Measurements from ENCODE around the gene EIF4E2. TPM values are rescaled to one million over a fixed set of nuclear protein-coding genes. Genes with fewer than 3 reads are reported as not detected.
"Not testable (repeated sequence)": the region's sequence is repeated elsewhere in the genome, so short reads cannot be mapped to it uniquely, and the experiment has no call there.

The EIF4E2 gene
- total RNA-seq, 2 experiments from 2014 or later = 45.9 to 46.0 TPM

DNA sequence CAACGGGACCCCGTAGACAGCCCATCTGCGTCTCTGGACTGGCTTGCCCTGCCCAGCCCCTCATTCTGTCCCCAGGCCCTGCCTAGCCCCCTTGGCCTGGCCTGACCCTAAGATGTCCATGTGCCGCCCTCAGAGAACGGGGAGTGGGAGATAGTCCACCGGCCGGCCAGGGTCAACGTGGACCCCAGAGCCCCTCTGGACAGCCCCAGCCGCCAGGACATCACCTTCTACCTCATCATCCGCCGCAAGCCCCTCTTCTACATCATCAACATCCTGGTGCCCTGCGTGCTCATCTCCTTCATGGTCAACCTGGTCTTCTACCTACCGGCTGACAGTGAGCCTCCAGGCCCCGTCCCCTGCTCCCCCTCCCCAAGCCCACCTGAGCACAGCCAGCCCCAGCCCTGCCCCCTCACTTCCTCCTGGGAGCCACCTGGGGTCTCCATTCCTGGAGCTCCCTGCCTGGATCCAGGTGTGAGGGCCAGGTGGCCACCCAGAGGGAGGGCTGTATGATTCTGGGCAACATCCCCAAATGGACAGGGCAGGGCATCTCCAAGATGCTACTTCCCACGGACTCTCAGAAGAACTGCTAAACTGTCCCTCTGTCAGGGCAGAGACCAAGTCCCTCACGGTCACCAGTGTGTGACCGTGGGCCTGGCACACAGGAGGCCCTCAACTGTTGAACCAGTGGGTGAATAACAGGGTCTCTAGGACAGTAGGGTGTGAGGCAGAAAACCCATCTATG lies 20.5 kb upstream of the EIF4E2 start:
- ChIA-PET POLR2A (no interaction called here), CTCF (no interaction called here)
- Mint-ChIP-seq H3K9me3 (no peaks in the 10 kb centered on the region), H3K27ac (no peak overlapping the region), H3K36me3 (ENCODE audit: low read depth) (no peaks in the 10 kb centered on the region), H3K4me3 (no peak overlapping the region), H3K4me1 (ENCODE audit: low read depth) (peaks cover 12% of the 10 kb centered on the region), H3K27me3 (peaks cover 48% of the 10 kb centered on the region)
- Histone ChIP-seq H3K9me3 (ENCODE audit: control insufficient read depth in 1 of 2, insufficient read depth in 1 of 2, low read length in 2 of 2) (peaks cover 0 to 2% of the 10 kb centered on the region in 2 experiments), H3K36me3 (ENCODE audit: insufficient read depth, low read length) (no peaks in the 10 kb centered on the region), H3K4me3 (ENCODE audit: low read length) (no peak overlapping the region), H3K4me1 (ENCODE audit: insufficient read depth, low read length) (peaks cover 13% of the 10 kb centered on the region), H3K27me3 (ENCODE audit: control insufficient read depth in 1 of 2, insufficient read depth in 2 of 2, low read length in 2 of 2) (peaks cover 10 to 25% of the 10 kb centered on the region in 2 experiments), H3K27ac (ENCODE audit: low read depth in 1 of 2, low read length in 2 of 2) (no peak overlapping the region)
- TF ChIP-seq, protein P1, sequence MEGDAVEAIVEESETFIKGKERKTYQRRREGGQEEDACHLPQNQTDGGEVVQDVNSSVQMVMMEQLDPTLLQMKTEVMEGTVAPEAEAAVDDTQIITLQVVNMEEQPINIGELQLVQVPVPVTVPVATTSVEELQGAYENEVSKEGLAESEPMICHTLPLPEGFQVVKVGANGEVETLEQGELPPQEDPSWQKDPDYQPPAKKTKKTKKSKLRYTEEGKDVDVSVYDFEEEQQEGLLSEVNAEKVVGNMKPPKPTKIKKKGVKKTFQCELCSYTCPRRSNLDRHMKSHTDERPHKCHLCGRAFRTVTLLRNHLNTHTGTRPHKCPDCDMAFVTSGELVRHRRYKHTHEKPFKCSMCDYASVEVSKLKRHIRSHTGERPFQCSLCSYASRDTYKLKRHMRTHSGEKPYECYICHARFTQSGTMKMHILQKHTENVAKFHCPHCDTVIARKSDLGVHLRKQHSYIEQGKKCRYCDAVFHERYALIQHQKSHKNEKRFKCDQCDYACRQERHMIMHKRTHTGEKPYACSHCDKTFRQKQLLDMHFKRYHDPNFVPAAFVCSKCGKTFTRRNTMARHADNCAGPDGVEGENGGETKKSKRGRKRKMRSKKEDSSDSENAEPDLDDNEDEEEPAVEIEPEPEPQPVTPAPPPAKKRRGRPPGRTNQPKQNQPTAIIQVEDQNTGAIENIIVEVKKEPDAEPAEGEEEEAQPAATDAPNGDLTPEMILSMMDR (IDR thresholded peaks at IDR 0.05) = no peak
- intact Hi-C loops (cut with DNase I, micrococcal nuclease) = loop anchor here in 1 of 2 experiments (10.0 kb wide), 1 partner anchor 605 kb away; the partner anchor contains the start of gene NPPC
- DNase-seq (no peak), ATAC-seq (ENCODE audit: poor library complexity) (no peak)

DNA sequence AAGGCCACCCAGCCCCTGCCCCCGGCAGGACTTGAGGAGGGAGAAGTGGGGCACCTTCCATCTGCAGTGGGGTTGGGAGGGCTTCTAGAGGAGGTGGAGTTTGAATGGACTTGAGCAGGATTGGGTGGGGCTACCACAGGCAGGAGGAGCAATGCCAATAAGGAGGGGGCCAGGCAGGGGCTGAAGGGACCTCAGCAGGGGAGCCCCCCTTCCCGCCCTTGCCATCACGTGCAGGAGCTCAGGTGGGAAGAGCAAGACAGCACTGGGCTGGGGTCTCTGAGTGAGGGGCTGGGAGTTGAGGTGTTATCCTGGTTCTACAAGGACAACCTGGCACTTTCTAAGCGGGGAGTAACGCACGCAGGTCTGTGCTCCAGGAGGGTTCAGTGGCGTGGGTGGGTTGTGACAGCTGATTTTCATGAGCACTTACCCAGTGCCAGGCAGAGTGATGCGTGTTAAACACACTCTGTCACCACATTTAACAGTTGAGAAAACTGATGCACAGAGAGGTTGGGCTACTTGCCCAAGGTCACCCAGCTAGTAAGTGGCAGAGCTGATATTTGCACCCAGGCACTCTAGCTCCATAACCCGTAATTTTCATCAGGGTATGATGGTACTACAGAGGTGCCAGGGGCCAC lies 19.7 kb upstream of the EIF4E2 start:
- DNase-seq (no peak), ATAC-seq (ENCODE audit: poor library complexity) (no peak)
- H3K4me3 Mint-ChIP-seq = no peak overlapping the region
- no peaks in the 10 kb centered on the region for H3K9me3 Mint-ChIP-seq
- H3K27me3 Mint-ChIP-seq = peaks cover 48% of the 10 kb centered on the region
- Histone ChIP-seq H3K9me3 (ENCODE audit: control insufficient read depth in 1 of 2, insufficient read depth in 1 of 2, low read length in 2 of 2) (peaks cover 0 to 8% of the 10 kb centered on the region in 2 experiments), H3K27ac (ENCODE audit: low read depth in 1 of 2, low read length in 2 of 2) (no peak overlapping the region), H3K4me3 (ENCODE audit: low read length) (no peak overlapping the region), H3K4me1 (ENCODE audit: insufficient read depth, low read length) (peaks cover 13% of the 10 kb centered on the region), H3K27me3 (ENCODE audit: control insufficient read depth in 1 of 2, insufficient read depth in 2 of 2, low read length in 2 of 2) (peaks cover 11 to 21% of the 10 kb centered on the region in 2 experiments), H3K36me3 (ENCODE audit: insufficient read depth, low read length) (no peaks in the 10 kb centered on the region)
- H3K36me3 Mint-ChIP-seq (ENCODE audit: low read depth) = no peaks in the 10 kb centered on the region
- ChIA-PET POLR2A (interaction anchor here (1.4 kb wide), 1 partner anchor 20 kb away, joined by 3 read pairs; the partner anchor contains the start of genes EIF4E2 and TIGD1), CTCF (no interaction called here)
- peaks cover 12% of the 10 kb centered on the region for H3K4me1 Mint-ChIP-seq (ENCODE audit: low read depth)
- TF ChIP-seq, protein P1 (IDR thresholded peaks at IDR 0.05) = no peak
- H3K27ac Mint-ChIP-seq = no peak overlapping the region
- intact Hi-C loops (cut with DNase I, micrococcal nuclease) = no loop called here

DNA sequence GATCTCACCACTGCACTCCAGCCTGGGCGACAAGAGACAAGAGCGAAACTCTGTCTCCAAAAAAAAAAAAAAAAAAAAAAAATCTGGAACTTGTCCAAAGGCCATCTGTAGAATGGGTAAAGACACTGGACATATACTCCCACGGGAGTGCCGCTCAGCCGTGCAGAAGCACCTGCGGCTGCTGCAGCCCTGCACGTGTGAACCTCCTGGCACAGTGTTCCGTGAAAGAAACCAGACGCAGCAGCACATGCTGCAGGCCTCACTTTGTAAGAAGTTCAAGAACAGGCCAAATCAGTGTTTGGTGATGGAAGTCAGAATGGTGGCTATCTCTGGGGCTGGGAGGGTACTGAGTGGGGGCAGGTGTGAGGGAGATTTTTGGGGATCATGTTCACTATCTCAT lies 18.1 kb upstream of the EIF4E2 start:
- TF ChIP-seq, protein P1 (IDR thresholded peaks at IDR 0.05) = no peak
- no peaks in the 10 kb centered on the region for H3K9me3 Mint-ChIP-seq
- intact Hi-C loops (cut with DNase I, micrococcal nuclease) = no loop called here
- Histone ChIP-seq H3K4me3 (ENCODE audit: low read length) (no peak overlapping the region), H3K27me3 (ENCODE audit: control insufficient read depth in 1 of 2, insufficient read depth in 2 of 2, low read length in 2 of 2) (peaks cover 20 to 21% of the 10 kb centered on the region in 2 experiments), H3K9me3 (ENCODE audit: control insufficient read depth in 1 of 2, insufficient read depth in 1 of 2, low read length in 2 of 2) (peaks cover 0 to 15% of the 10 kb centered on the region in 2 experiments), H3K4me1 (ENCODE audit: insufficient read depth, low read length) (peaks cover 13% of the 10 kb centered on the region), H3K36me3 (ENCODE audit: insufficient read depth, low read length) (no peaks in the 10 kb centered on the region), H3K27ac (ENCODE audit: low read depth in 1 of 2, low read length in 2 of 2) (no peak overlapping the region)
- DNase-seq (no peak), ATAC-seq (ENCODE audit: poor library complexity) (no peak)
- peaks cover 52% of the 10 kb centered on the region for H3K27me3 Mint-ChIP-seq
- peaks cover 12% of the 10 kb centered on the region for H3K4me1 Mint-ChIP-seq (ENCODE audit: low read depth)
- no peaks in the 10 kb centered on the region for H3K36me3 Mint-ChIP-seq (ENCODE audit: low read depth)
- CTCF ChIA-PET = interaction anchor here (0.7 kb wide), 1 partner anchor 38 kb away, joined by 4 read pairs; no protein-coding TSS in a partner anchor
- no peak overlapping the region for H3K27ac Mint-ChIP-seq
- POLR2A ChIA-PET = no interaction called here
- H3K4me3 Mint-ChIP-seq = no peak overlapping the region

DNA sequence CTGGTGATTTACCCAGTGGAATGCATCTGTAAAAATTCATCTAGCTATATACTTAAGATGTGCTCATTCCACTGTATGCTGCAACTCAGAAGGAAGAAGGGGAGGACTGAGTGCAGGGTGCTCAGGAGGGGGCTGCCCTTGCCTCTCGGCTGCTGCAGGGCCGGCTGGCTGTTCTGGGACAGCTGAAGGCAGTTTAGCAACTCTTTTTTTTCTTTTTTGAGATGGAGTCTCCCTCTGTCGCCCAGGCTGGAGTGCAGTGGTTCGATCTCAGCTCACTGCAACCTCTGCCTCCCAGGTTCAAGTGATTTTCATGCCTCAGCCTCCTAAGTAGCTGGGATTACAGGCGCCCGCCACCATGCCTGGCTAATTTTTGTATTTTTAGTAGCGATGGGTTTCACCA lies 17.7 kb upstream of the EIF4E2 start:
- CTCF ChIA-PET, H3K4me3 Mint-ChIP-seq: not testable (repeated sequence)
- H3K9me3 ChIP-seq (ENCODE audit: control insufficient read depth in 1 of 2, insufficient read depth in 1 of 2, low read length in 2 of 2) = peaks cover 0 to 15% of the 10 kb centered on the region in 2 experiments

More for the DNA sequence above, 17.7 kb upstream of the EIF4E2 start:
- Histone ChIP-seq H3K27me3 (ENCODE audit: control insufficient read depth in 1 of 2, insufficient read depth in 2 of 2, low read length in 2 of 2) (peaks cover 19 to 23% of the 10 kb centered on the region in 2 experiments), H3K4me1 (ENCODE audit: insufficient read depth, low read length) (peaks cover 13% of the 10 kb centered on the region)
- H3K9me3 Mint-ChIP-seq; intact Hi-C loops (cut with DNase I, micrococcal nuclease); H3K27ac ChIP-seq (ENCODE audit: low read depth in 1 of 2, low read length in 2 of 2); H3K36me3 ChIP-seq (ENCODE audit: insufficient read depth, low read length); DNase-seq; H3K4me3 ChIP-seq (ENCODE audit: low read length); POLR2A ChIA-PET; H3K27ac Mint-ChIP-seq; ATAC-seq (ENCODE audit: poor library complexity); H3K36me3 Mint-ChIP-seq (ENCODE audit: low read depth): not testable (repeated sequence)
- peaks cover 48% of the 10 kb centered on the region for H3K27me3 Mint-ChIP-seq
- H3K4me1 Mint-ChIP-seq (ENCODE audit: low read depth) = peaks cover 12% of the 10 kb centered on the region
